Kidney capillary endothelial cell (primary cell): ENCODE measurements around the gene DPH7.
A peak's percentile ranks its signal among the peaks of the same experiment; 100 is the strongest.
"Not testable (repeated sequence)": the region's sequence is repeated elsewhere in the genome, so short reads cannot be mapped to it uniquely, and the experiment has no call there.

Source experiments
- DNase-seq: peaks from one replicate; pipeline ENCODE4 v3.0.0-alpha.2; 2018; ENCODE audit warnings: low spot score

The DPH7 gene

GRCh38 chr9:137606005-137606621 lies 27.4 kb upstream of the DPH7 start:
- DNase-seq: no peak

- peak; percentile 88 for DNase-seq
These were observed 26.6 kb upstream of the DPH7 start, which contains the start of gene ARRDC1 for GRCh38 chr9:137605121-137606004. Gene ARRDC1, plus strand, starts transcription at chr9:137605686. Its CDS starts 32 bp downstream, at chr9:137605718.

GRCh38 chr9:137604345-137605086 lies 25.8 kb upstream of the DPH7 start:
- DNase-seq: no peak

GRCh38 chr9:137603879-137604278 lies 25.2 kb upstream of the DPH7 start:
- no peak for DNase-seq

- no peak for DNase-seq
These were observed 23.9 kb upstream of the DPH7 start for GRCh38 chr9:137602661-137603060.

GRCh38 chr9:137598943-137599342 lies 20.2 kb upstream of the DPH7 start:
- DNase-seq: no peak

- DNase-seq: not testable (repeated sequence)
These were observed 17.9 kb upstream of the DPH7 start for GRCh38 chr9:137596577-137596976.

- no peak for DNase-seq
These were observed 14.5 kb upstream of the DPH7 start for GRCh38 chr9:137593176-137593575.

GRCh38 chr9:137592767-137593166 lies 14.0 kb upstream of the DPH7 start:
- no peak for DNase-seq

GRCh38 chr9:137590469-137591383 lies 12.0 kb upstream of the DPH7 start, which contains the start of gene ZMYND19:
Gene ZMYND19, minus strand, starts transcription at chr9:137590512. Its CDS starts 249 bp downstream, at chr9:137590263.
- DNase-seq: peak; percentile 79

- no peak for DNase-seq
These were observed 11.4 kb upstream of the DPH7 start for GRCh38 chr9:137590123-137590468.

- DNase-seq: no peak
These were observed 10.9 kb upstream of the DPH7 start for GRCh38 chr9:137589441-137590122.

- DNase-seq: no peak
These were observed 10.2 kb upstream of the DPH7 start for GRCh38 chr9:137588891-137589290.

GRCh38 chr9:137588311-137588710 lies 9.6 kb upstream of the DPH7 start:
- no peak for DNase-seq

GRCh38 chr9:137586854-137587253 lies 8.1 kb upstream of the DPH7 start:
- no peak for DNase-seq

- DNase-seq: no peak
These were observed 5.2 kb upstream of the DPH7 start for GRCh38 chr9:137583957-137584356.

GRCh38 chr9:137583347-137583746 lies 4.6 kb upstream of the DPH7 start:
- DNase-seq: no peak

GRCh38 chr9:137582286-137582860 lies 3.6 kb upstream of the DPH7 start:
- peak; percentile 26 for DNase-seq

GRCh38 chr9:137581361-137582285 lies 2.9 kb upstream of the DPH7 start:
- no peak for DNase-seq

GRCh38 chr9:137580954-137581322 lies 2.2 kb upstream of the DPH7 start:
- DNase-seq: no peak
